Body of pancreas (tissue), 4 donors: ENCODE results near the gene ANTKMT.

ENCODE experiments used
- POLR2A ChIP-seq, 3 donors: fragments of 450-650 bp; IDR thresholded peaks; one replicate each; pipeline ENCODE4 v1.6.1; 2016; ENCODE audit warnings: antibody characterized with exemption in 3 of 3, mild to moderate bottlenecking in 2 of 3
- TF ChIP-seq, protein P1 (sequence below), 7 experiments: fragments of 450-650 bp in 4 of 7; fragments of 200-600 bp in 3 of 7; sonication (generic) in 3 of 7; IDR thresholded peaks; one replicate each; pipeline ENCODE4 v1.5.1; 2016 to 2019; ENCODE audit warnings: antibody characterized with exemption in 7 of 7

DNA sequence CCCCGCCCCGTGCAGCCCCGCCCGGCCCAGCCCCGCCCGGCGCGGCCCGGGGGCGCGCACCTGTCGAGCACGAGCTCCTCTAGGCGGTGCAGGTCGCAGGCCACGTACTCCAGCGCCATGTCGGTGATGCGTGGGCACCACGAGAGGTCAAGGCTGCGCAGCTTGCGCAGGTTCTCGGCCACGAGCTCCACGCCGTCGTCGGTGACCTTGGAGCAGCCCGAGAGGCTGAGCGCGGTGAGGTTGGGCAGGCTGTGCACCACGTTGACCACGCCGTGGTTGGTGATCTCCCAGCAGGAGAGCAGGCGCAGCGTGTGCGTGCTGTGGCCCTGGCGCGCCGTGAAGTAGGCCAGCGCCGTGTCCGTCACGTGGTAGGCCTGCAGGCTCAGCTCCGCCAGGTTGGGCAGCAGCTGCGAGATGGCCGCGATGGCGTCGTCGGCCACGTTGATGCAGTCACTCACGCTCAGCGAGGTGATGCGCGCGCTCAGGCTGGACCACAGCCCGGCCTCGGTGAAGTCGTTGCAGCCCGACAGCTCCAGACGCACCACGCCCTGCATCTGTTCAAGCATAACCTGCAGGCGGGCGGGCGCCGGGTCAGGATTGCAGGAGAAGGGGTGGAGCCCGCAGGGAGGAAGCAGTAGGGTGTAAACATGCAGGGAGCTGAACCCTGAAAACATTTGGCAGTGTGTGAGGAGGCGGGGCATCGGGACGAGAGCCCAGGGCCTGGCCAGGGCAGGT, 25.4 kb upstream of the ANTKMT start:
- TF ChIP-seq, protein P1, sequence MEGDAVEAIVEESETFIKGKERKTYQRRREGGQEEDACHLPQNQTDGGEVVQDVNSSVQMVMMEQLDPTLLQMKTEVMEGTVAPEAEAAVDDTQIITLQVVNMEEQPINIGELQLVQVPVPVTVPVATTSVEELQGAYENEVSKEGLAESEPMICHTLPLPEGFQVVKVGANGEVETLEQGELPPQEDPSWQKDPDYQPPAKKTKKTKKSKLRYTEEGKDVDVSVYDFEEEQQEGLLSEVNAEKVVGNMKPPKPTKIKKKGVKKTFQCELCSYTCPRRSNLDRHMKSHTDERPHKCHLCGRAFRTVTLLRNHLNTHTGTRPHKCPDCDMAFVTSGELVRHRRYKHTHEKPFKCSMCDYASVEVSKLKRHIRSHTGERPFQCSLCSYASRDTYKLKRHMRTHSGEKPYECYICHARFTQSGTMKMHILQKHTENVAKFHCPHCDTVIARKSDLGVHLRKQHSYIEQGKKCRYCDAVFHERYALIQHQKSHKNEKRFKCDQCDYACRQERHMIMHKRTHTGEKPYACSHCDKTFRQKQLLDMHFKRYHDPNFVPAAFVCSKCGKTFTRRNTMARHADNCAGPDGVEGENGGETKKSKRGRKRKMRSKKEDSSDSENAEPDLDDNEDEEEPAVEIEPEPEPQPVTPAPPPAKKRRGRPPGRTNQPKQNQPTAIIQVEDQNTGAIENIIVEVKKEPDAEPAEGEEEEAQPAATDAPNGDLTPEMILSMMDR (IDR thresholded peaks at IDR 0.05): no peak
- no peak for TF ChIP-seq POLR2A (IDR thresholded peaks at IDR 0.05)
